DMS153 treated with DMSO at 0.1 percent for 48 hours (cell line): Measurements from ENCODE around the gene TEX29.
A peak's percentile ranks its signal among the peaks of the same experiment; 100 is the strongest.

Experiments used
- DNase-seq: peaks from one replicate; lab custom pipeline; 2025; ENCODE audit not compliant: unreplicated experiment; lab: John Stamatoyannopoulos, UW

TEX29 gene

DNA sequence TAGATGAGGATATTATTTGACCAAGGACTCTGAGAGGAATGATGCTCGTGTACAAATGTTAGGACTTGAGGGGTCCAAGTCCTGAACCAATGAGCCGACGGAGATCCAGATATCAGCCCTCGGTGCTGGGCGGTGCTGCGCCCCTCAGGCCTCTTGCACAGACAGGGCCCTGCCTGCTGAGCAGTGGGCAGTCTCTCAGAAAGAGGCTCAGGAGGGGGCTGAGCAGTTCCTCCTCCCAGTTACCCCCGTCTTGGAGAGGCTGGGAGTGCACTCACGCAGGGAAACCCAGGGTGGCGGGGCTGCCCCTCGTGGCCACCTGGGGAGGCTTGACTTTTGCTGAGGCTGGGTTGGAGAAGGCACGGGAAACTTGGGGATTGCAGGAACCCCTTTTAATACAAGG is 18.4 kb downstream of the TEX29 start:
- no peak for DNase-seq

DNA sequence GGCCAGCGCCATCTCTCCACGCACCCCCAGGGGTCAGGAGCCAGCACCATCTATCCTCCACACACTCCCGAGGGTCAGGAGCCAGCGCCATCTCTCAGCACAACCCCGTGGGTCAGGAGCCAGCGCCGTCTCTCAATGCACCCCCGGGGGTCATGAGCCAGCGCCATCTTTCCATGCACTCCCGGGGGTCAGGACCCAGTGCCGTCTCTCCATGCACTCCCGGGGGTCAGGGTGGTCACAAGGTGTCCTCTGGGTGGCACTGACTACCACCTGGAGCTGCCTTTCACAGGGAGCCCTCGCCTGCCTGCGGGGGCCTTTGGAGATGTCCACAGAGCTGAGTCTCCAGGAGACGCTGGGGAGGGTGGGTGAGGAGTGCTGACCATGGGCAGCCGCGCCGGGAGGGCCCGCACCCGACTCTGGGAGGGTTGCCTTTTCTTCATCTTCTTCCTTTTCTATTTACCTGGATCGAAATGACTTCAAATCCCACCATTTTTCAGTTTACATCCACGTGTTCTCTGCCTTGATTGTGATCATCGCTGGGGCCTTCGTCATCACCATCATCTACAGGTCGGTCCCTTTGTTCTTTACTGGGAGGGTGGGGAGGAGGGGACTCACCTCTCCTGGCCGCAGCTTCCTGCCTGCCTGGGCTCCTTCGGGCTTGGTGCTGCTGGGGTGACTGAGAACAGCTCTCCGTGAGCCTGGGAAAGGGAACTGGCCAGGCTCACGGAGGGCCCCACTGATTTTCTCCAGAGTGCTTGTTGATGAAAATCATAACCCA is 19.1 kb downstream of the TEX29 start:
- DNase-seq = no peak

- no peak for DNase-seq
These were observed 21.4 kb downstream of the TEX29 start for GRCh38 chr13:111341886-111342285.

DNA sequence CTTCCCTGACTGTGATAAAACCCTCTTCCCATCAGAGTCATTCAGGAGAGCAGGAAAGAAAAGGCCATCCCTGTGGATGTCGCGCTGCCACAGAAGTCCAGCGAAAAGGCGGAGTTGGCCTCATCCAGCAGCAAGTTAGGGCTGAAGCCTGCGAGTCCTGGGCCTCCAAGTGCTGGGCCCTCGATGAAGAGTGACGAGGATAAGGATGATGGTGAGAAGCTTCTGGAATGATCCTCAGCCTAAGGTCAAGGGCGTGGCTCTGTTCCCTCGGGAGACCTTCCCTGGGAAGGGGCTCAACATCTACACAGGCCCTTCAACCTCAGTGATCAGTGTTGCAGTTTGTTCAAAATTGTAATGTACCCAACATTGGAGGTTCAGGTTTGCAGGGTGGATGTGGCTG is 22.3 kb downstream of the TEX29 start:
- no peak for DNase-seq

DNA sequence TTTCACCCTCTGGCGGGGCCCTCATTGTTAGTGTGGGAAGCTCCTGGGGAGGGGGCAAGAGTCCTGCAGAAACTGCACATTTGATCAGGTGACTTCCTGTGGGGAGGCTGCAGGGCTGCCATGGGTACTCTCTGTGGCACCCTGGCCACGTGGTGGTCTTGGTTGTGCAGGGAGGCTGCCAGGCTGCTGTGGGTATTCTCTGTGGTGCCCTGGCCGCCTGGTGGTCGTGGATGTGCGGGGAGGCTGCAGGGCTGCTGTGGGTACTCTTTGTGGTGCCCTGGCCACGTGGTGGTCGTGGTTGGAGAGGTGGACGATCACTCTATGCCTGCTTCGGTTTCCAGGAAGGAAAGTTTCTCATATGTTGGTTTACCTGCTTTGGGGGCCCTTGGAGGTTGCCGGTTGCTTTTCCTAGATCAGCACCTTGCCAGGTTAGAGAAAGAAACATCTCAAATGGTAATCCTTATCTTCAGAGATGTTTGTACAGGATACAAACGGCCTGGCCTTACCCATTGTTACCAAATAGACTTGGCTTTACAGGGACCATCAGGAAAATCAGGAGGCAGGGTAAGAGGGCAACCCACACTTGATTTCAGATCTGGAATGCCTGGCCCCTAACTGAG is 22.9 kb downstream of the TEX29 start:
- DNase-seq = no peak

- peak; percentile 74 for DNase-seq
These were observed 24.2 kb downstream of the TEX29 start for GRCh38 chr13:111344471-111345191.

DNA sequence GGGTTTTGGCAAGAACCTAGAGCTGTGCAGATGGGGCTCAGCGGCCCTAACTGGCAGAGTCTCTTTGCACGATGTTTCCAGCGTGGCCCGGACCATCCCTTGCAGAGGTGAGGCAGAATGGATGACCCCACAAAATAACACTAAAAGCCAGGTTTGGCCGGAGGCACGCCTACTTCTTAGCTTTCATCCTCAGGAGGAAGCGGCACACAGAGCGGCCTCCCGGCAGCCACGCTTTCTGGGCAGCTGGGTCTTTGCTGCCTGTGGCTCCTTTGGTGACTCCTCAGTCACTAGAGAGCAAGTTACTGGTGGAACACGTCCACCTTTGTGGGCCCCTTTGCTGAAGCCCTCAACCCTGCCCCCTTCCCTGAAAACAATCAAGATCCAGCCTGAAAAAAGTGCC is 25.2 kb downstream of the TEX29 start:
- DNase-seq = no peak

GRCh38 chr13:111346101-111346680 is 25.7 kb downstream of the TEX29 start:
- DNase-seq = no peak

GRCh38 chr13:111347438-111347837 is 27.0 kb downstream of the TEX29 start:
- no peak for DNase-seq

GRCh38 chr13:111353508-111353907 is 33.1 kb downstream of the TEX29 start:
- DNase-seq = no peak

DNA sequence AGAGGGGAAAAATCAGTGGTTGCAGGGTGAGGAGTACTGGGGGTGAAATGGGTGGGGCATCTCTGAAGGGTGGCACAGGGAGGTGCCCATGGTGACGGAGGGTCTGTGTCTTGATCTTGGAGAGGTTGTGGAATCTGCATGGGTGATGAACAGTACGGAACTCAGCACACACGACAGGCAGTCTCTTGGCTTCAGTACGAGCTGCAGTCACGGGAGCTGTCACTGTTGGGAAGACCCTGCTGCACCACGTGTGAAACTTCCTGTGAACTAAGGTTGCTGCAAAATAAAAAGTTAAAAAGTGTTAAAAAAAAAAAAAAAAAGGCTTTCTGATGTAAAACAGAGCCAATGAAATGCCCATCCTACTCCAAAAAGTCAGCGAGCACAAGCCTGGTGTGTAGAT is 34.3 kb downstream of the TEX29 start:
- DNase-seq = no peak

GRCh38 chr13:111356795-111357194 is 36.4 kb downstream of the TEX29 start:
- no peak for DNase-seq

DNA sequence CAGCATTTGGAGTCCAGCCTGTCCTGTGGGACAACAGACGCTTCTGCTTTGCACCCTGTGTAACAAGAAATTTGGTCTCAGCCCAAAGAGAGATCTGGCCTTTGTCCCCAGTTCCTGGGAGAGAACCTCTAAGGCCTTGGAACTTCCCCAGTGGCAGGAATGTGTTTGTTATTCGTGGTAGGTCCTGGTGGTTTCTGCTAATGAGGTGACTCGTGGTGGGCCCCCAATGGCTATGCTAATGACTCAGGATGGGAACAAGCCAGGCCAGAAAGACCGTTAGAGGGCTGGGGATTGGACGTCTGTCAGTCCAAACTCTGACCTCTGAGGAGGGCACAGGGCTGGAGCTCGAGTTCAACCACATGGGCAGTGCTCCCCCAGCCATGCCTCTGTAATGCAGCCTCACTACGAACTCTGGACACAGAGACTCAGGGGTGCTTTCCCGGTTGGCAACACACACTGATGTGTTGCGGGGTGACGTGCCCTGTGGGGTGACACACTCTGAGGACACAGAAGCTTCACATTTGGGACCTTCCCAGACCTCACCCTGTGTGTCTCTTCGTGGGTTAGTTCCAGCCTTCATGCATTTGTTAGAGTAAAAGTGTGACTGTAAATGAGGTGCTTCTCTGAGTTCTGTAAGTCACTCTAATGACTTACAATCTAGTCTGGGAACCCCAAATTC is 38.9 kb downstream of the TEX29 start:
- no peak for DNase-seq

- no peak for DNase-seq
These were observed 39.5 kb downstream of the TEX29 start for GRCh38 chr13:111359930-111360329.

DNA sequence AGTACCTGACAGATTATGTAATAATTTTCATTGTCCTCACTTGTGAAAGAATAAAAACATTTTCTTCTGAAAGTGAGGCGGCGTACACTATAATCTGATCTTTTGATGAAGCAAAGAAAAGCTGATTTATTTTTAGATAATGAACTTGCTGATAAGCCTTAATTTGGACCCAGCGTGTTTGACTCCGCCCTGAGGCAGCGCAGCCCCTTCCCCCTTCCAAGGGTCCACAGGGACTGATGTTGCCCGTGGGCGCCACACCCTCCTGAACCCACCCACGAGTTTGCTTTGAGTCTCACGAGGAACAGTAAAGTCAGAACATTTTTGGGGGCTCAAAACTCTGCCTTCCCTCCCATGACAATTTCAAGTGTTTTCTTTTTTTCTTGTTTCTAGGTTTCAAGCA is 40.0 kb downstream of the TEX29 start:
- DNase-seq = no peak

- DNase-seq = no peak
These were observed 40.8 kb downstream of the TEX29 start for GRCh38 chr13:111361046-111361872.

DNA sequence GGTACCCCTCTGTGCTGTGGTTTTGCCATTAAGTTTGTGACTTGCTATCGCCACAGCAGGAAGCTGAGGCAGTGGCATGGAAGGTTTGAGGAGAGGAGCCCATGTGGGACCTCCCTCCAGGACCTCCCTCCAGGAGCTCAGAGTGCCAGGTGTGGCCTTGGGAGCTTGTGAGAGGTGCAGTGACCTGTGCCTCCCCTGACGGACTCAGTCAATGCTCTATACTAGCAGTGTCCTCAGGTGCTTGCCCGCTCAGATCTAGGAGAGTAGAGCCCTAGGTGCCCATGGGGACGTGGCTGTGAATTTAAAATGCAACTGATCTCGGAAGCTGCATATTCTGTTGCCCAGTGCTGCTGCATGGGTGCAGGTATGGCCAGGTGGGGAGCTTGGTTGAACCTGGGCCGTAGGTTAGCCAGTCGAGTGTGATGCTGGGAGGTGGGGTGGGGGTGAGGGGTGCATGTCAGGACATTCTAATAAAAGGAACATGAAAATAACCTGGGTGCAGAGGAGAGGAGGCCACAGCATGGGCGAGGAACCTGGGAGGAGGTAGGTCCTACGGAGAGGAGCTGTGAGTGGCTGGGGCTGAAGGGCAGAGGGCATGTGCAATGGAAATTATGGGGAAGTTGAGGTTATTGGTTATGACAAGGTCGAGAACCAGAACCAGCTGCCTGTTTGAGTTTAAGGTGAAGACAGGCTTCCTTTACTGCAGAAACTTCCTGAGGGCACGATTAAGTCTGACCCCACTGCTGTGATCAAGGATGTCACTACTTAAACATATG is 41.6 kb downstream of the TEX29 start:
- no peak for DNase-seq

DNA sequence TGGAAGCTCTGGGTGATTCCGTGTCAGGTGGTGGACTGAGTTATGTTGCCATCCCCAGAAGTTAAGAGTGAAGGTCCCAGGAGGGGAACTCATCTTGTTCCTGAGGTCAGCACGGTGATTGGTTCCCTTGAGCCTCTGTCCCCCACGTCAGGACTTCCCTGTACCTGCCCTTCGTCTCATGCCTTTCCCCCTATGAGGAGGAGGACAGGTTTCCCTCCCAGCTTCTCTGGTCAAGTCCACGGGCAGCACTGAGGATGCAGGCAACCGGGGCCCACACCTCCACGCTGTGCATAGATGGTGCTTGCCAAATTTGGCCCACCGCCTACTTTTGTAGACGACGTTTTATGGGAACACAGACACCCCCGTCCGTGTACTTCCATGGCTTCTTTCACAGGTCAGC is 42.7 kb downstream of the TEX29 start:
- no peak for DNase-seq

GRCh38 chr13:111363591-111363990 is 43.1 kb downstream of the TEX29 start:
- no peak for DNase-seq
